Thymus (tissue), 11 donors: ENCODE measurements around the gene RGS16. TPM values are rescaled to one million over a fixed set of nuclear protein-coding genes. Genes with fewer than 3 reads are reported as not detected.

Experiments
- DNase-seq, 9 donors: peaks; one replicate each; pipeline ENCODE4 v3.0.0-alpha.2; 2013; ENCODE audit warnings: low spot score in 9 of 9, low read depth in 6 of 9, missing footprints in 1 of 9
- H3K27ac ChIP-seq, 2 donors: one replicate each; pipeline ENCODE4 v1.5.1; 2013; ENCODE audit warnings: control low read depth in 1 of 2, low read depth in 1 of 2, low read length in 1 of 2, mild to moderate bottlenecking in 1 of 2, moderate library complexity in 1 of 2
- H3K27me3 ChIP-seq, 2 donors: one replicate each; pipeline ENCODE4 v1.5.1; 2013; ENCODE audit warnings: low read length in 1 of 2; ENCODE audit not compliant: control insufficient read depth in 2 of 2, insufficient read depth in 1 of 2
- H3K36me3 ChIP-seq, 2 donors: one replicate each; pipeline ENCODE4 v1.5.1; 2013; ENCODE audit warnings: low read length in 1 of 2, mild to moderate bottlenecking in 1 of 2, moderate library complexity in 1 of 2; ENCODE audit not compliant: control insufficient read depth in 2 of 2, insufficient read depth in 2 of 2
- H3K4me1 ChIP-seq, 2 donors: one replicate each; pipeline ENCODE4 v1.5.1; 2013; ENCODE audit warnings: low read length in 2 of 2; ENCODE audit not compliant: control insufficient read depth in 2 of 2, insufficient read depth in 2 of 2
- H3K4me3 ChIP-seq, 2 donors: one replicate each; pipeline ENCODE4 v1.5.1; 2013; ENCODE audit warnings: low read length in 2 of 2, control low read depth in 1 of 2, mild to moderate bottlenecking in 1 of 2
- H3K9me3 ChIP-seq, 2 donors: one replicate each; pipeline ENCODE4 v1.5.1; 2013; ENCODE audit warnings: low read length in 1 of 2, mild to moderate bottlenecking in 1 of 2; ENCODE audit not compliant: control insufficient read depth in 2 of 2, insufficient read depth in 1 of 2
- WGBS: extraction: QIAGEN DNeasy Blood & Tissue Kit; methylation state at CpG from one replicate; pipeline ENCODE4 v1.1.7; 2013; 5-methylcytosine and 5-hydroxymethylcytosine counted together
- polyA plus RNA-seq: library from polyadenylated mRNA; stranded (reverse); fragments of 200-250 nt; gene quantifications from one replicate; pipeline ENCODE4 v1.2.3, GENCODE V29; 2013
- total RNA-seq: library from RNA; stranded (reverse); fragments of 120-200 nt; gene quantifications from one replicate; pipeline ENCODE4 v1.2.4, GENCODE V29; 2013
- donor health status: healthy.

Gene RGS16
- total and polyA plus RNA-seq, 2 donors, result 5.0 to 8.3 TPM

DNA sequence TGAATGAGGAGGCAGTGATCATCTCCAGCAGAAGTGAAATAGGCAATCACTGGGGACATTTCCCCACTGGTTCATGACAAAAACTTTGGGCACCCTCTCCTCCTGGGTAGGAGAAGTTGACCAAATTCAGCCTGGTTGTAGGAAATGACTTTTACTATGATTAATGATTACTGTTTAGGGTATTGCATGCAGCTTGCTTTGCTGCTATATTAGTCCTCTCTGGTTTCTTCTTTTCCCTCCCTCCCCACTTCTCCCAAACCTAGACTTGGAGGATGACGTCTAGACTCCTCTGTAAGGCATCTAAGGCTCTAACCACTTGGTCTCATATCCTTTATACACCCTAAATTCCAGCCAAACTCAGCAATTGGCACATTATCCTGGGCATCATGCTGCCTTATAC lies 3.4 kb upstream of the RGS16 start:
- H3K27ac ChIP-seq, result no peak overlapping the region
- H3K36me3 ChIP-seq, result no peaks in the 10 kb centered on the region
- no peak overlapping the region for H3K4me3 ChIP-seq
- H3K9me3 ChIP-seq, result no peaks in the 10 kb centered on the region
- 81% methylated on average over 1 of the region's 1 CpG for WGBS
- DNase-seq, result no peak
- peaks cover 10 to 69% of the 10 kb centered on the region in 2 donors for H3K27me3 ChIP-seq
- H3K4me1 ChIP-seq, result peaks cover 4 to 15% of the 10 kb centered on the region in 2 donors

DNA sequence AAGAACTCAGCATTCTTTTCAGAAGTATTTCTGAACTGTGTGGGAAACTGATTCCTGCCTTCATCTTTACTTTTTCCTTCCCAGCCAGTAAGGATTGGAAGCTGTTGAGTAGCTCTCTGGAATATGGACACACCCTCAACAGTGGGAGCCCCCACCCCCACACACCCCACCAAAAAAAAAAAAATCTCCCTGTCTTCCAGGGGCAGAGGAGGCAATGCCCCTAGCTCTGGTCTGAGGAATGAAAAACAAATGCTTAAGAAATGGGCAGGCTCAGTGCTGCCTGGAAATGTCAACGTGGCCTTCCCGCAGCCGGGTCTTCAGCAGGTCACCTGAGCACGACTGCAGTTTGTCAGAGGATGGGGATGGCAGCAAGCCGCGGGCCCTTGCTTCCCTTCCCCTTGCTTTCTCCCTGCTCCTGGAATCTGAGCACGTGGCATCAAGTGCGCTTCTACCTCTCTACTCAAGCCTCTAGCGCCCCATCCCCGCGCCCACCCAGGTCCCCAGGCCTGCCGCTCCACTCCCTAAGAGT lies 479 bp downstream of the RGS16 start:
- H3K27ac ChIP-seq, result no peak overlapping the region
- peaks cover 0 to 36% of the 10 kb centered on the region in 2 donors for H3K27me3 ChIP-seq
- no peaks in the 10 kb centered on the region for H3K9me3 ChIP-seq
- DNase-seq, result no peak
- H3K4me3 ChIP-seq, result peak overlapping the region; percentile 37 to 39
- 6% methylated on average over 12 of the region's 12 CpGs for WGBS
- H3K36me3 ChIP-seq, result no peaks in the 10 kb centered on the region
- H3K4me1 ChIP-seq, result peaks cover 4 to 25% of the 10 kb centered on the region in 2 donors

DNA sequence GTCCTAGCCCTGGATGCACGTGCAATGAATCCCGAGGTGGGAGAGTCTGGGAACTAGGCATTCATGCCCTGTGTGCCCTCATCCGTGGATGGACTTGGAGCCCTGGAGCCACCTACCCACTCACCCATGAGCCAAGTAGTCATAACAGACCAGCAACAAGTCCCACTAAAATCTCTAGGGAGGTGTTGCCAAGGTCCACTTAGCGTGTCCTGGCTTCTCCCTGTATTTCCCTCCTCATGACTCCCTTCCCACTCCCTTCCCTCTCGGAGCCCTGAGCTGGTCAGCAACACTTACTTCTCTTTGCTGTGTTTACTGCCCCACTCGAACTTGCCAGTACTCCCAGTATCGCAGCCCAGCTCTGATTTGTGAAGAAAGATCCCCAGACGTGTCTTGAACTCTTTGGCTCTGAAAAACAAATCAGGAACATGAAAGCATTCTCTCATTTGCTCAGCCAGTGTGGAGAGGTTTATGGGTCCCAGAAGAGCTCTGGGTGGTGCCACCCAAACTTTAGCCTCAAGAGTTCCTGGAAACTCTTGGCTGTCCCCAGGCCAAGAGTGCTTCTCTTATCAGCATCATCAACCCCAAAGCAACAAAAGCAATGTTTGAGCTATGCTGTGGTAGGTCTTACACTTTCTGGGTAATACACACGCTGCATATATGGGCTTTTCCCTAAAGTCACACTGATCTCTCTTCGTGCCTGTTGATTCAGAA lies 1.1 kb downstream of the RGS16 start:
- Histone ChIP-seq H3K4me1 (peaks cover 4 to 25% of the 10 kb centered on the region in 2 donors), H3K27ac (no peak overlapping the region), H3K9me3 (no peaks in the 10 kb centered on the region), H3K4me3 (peak overlapping the region in 1 of 2 donors; percentile 37), H3K36me3 (no peaks in the 10 kb centered on the region), H3K27me3 (peaks cover 0 to 34% of the 10 kb centered on the region in 2 donors)
- DNase-seq, result peak in 1 of 9 donors; percentile 42
- WGBS, result 88% methylated on average over 10 of the region's 10 CpGs

DNA sequence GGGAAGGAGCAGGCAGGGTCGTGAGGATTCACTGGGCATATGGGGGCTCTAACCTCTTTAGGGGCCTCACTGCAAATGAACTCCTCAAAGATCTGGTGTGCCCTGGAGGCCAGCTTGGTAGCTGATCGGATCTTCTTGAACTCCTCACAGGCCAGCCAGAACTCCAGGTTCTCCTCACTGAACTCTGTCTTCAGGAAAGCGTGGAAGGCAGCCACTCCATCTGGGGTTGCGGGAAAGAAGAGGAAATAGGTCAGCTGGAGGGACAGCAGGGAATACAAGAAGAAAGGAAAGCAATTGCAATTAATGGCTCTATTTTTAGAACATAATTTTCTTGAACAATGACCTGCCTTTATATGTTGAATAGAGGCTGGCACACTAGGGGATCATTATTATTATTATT lies 2.3 kb downstream of the RGS16 start:
- DNase-seq, result no peak
- no peaks in the 10 kb centered on the region for H3K9me3 ChIP-seq
- no peaks in the 10 kb centered on the region for H3K36me3 ChIP-seq
- WGBS, result 95% methylated on average over 4 of the region's 4 CpGs
- H3K4me3 ChIP-seq, result no peak overlapping the region
- H3K4me1 ChIP-seq, result peaks cover 4 to 25% of the 10 kb centered on the region in 2 donors
- H3K27ac ChIP-seq, result no peak overlapping the region
- H3K27me3 ChIP-seq, result peaks cover 0 to 27% of the 10 kb centered on the region in 2 donors

DNA sequence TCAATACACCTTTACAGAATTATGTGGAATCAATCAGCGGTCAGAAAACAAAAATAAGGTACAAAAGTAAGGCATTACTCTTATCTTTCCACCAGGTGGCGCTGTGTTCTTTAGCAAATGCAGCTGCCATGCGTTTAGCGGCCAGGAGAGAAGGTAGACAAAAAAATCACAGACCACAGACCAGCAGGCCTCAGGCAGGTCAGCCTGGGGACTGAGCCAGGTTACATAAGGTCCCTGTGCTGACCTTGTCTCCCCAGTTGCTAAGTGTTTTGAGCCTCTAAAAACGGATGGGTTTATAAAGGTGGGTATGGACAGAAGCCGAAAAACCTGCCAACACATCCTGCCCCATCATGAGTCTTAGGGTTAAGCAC lies 2.8 kb downstream of the RGS16 start:
- no peak overlapping the region for H3K4me3 ChIP-seq
- H3K27ac ChIP-seq, result no peak overlapping the region
- H3K4me1 ChIP-seq, result peaks cover 4 to 25% of the 10 kb centered on the region in 2 donors

DNA sequence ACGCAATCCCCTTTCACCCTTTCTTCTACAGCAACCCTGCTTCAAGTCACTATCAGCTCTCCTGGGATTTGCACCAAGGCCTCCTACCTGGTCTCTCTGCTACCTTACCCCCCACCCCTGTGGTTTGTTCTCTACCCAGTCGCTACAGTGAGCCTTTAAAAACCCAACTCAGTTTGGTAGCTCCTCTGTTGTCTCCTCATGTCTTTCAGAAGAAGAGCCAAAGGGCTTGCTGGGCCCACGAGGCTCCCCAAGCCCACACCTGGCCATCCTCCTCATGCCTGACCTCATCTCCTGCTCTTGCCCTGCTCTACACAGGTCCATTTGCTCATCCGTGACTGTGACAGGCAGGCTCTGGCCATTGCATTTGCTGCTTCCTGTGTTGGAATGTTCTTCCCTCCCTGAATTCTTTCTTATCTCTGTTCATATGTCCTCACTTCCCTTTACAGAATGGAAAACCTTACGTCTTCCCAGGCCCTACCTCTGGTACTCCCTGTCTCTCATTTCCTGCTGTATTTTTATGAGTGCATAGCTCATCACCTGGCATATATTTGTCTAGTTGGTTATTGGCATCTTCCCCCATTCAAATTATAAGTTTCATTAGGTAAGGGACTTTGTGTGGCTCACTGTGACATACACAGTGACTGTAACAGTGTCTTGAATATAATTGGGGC lies 3.3 kb downstream of the RGS16 start:
- no peak for DNase-seq
- no peaks in the 10 kb centered on the region for H3K9me3 ChIP-seq
- H3K27me3 ChIP-seq, result peaks cover 0 to 19% of the 10 kb centered on the region in 2 donors
- no peaks in the 10 kb centered on the region for H3K36me3 ChIP-seq
- peaks cover 4 to 25% of the 10 kb centered on the region in 2 donors for H3K4me1 ChIP-seq
- 71% methylated on average over 5 of the region's 5 CpGs for WGBS
- no peak overlapping the region for H3K27ac ChIP-seq
- H3K4me3 ChIP-seq, result no peak overlapping the region

More for the DNA sequence above, 2.8 kb downstream of the RGS16 start:
- H3K9me3 ChIP-seq, result no peaks in the 10 kb centered on the region
- peak in 6 of 9 donors; percentile 55 to 85 (median 68) for DNase-seq
- WGBS, result 33% methylated on average over 6 of the region's 6 CpGs
- no peaks in the 10 kb centered on the region for H3K36me3 ChIP-seq
- H3K27me3 ChIP-seq, result peaks cover 0 to 23% of the 10 kb centered on the region in 2 donors

DNA sequence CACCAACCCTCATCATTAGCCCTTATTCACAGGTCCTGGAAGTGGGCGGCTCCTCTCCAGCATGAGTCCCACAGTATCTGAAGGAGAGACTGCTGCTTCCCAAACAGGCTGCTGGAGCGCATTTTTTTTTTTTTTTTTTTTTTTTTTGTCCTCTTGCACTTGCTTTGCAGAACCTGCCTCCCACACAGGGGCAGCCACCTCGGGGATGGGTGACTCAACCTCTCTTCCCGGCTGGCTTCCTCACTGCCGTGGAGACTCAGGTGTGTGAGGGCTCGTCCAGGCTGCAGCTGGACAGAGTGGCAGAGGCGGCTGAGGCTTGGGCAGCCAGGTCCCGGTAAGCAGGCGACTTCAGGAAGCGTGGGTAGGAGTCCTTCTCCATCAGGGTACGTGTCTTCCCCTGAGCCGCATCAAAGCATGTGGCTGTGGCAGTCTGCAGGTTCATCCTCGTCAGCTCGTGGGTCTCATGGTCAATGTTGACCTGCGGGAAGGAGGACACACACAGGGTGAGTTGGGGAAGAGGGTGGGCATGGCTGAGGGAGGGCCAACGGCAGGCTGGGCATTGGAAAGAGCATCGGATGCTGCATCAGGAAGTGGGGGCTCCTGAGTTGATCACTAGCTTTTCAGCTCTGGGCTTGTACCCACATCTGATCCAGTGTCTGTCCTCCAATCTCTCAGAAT lies 4.0 kb downstream of the RGS16 start:
- Histone ChIP-seq H3K4me3 (no peak overlapping the region), H3K4me1 (peaks cover 4 to 25% of the 10 kb centered on the region in 2 donors), H3K27ac (no peak overlapping the region), H3K36me3 (no peaks in the 10 kb centered on the region), H3K9me3 (no peaks in the 10 kb centered on the region), H3K27me3 (peaks cover 0 to 13% of the 10 kb centered on the region in 2 donors)
- 94% methylated on average over 17 of the region's 17 CpGs for WGBS
- DNase-seq, result no peak

DNA sequence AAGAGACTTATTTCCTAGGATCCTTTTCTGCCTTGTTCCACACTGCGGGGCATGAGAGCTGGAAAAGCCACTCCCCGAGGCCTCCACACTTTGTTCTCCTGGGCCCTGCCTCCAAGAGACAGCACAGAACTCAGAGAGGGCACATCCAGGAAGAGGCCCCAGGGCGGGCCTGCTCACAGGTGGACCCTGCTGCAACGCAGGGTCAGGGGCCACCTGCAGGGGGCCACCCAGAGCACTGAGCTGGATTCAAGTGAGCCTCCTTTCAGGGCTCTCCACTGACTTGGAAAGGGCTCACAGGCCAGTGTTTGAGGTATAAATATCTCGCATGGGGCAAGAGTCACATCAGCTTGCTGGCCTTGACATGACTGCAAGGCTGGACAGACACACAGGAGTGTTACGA lies 4.8 kb downstream of the RGS16 start:
- peaks cover 0 to 9% of the 10 kb centered on the region in 2 donors for H3K27me3 ChIP-seq
- no peak overlapping the region for H3K27ac ChIP-seq
- WGBS, result 91% methylated on average over 6 of the region's 6 CpGs
- H3K4me3 ChIP-seq, result no peak overlapping the region
- peak in 1 of 9 donors; percentile 44 for DNase-seq
- no peaks in the 10 kb centered on the region for H3K9me3 ChIP-seq
- peaks cover 4 to 20% of the 10 kb centered on the region in 2 donors for H3K4me1 ChIP-seq
- H3K36me3 ChIP-seq, result no peaks in the 10 kb centered on the region

DNA sequence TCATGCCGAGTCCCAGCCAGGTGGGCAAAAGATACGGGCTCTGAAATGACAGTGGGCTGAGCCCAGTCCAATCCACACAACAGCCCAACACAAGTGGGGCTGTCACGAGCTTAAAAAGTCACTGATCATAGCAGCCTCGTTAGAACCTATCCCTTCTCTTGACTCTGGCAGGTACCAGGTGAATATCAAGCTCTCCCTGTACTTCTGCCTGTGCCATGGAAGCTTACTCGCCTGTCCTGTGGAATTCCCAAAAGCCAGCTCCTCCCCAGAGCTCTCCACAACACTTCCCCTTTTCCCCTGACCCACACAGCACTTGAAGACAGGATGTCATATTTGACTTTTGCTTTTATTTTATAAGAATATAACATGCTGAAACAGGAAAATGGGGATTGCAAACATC lies 5.9 kb downstream of the RGS16 start:
- H3K4me1 ChIP-seq, result peaks cover 0 to 12% of the 10 kb centered on the region in 2 donors
- 74% methylated on average over 5 of the region's 5 CpGs for WGBS

More for the DNA sequence above, 5.9 kb downstream of the RGS16 start:
- Histone ChIP-seq H3K36me3 (no peaks in the 10 kb centered on the region), H3K27me3 (peaks cover 0 to 4% of the 10 kb centered on the region in 2 donors), H3K4me3 (no peak overlapping the region), H3K27ac (no peak overlapping the region), H3K9me3 (no peaks in the 10 kb centered on the region)
- no peak for DNase-seq
